HAP-1 (cell line): ENCODE measurements around the gene MAP7.

ENCODE experiments used
- DNase-seq, 2 experiments: peaks; one replicate each; pipeline ENCODE4 v3.0.0-alpha.2; 2016 to 2020; ENCODE audit warnings: low spot score in 2 of 2
- H3K27me3 ChIP-seq: fragments of 250-450 bp; sonication (Bioruptor Pico); 2 replicates; pipeline ENCODE4 v1.5.1; 2020; ENCODE audit warnings: low read depth, mild to moderate bottlenecking, moderate library complexity
- H3K36me3 ChIP-seq: fragments of 250-450 bp; sonication (Bioruptor Pico); replicated peaks from 2 replicates; pipeline ENCODE4 v1.5.1; 2020; ENCODE audit warnings: mild to moderate bottlenecking
- H3K4me1 ChIP-seq: fragments of 250-450 bp; sonication (Bioruptor Pico); 2 replicates; pipeline ENCODE4 v1.5.1; 2020; ENCODE audit warnings: mild to moderate bottlenecking
- H3K4me3 ChIP-seq: fragments of 250-450 bp; sonication (Bioruptor Pico); 2 replicates; pipeline ENCODE4 v1.5.1; 2020; ENCODE audit warnings: mild to moderate bottlenecking, moderate library complexity
- H3K9me3 ChIP-seq: fragments of 250-450 bp; sonication (Bioruptor Pico); 2 replicates; pipeline ENCODE4 v1.5.1; 2020; ENCODE audit warnings: mild to moderate bottlenecking, moderate library complexity
- in situ Hi-C: fragments of 300-500 bp; cut with MboI; formaldehyde crosslinking; loops from 3 replicates; pipeline ENCODE4 v1.14.3; 2020; ENCODE audit warnings: low sequenced_read_pairs, inconsistent platforms, mixed read lengths

Gene MAP7

GRCh38 chr6:136521427-136521826, 28.8 kb downstream of the MAP7 start:
- no peaks in the 10 kb centered on the region for H3K27me3 ChIP-seq
- no peaks in the 10 kb centered on the region for H3K9me3 ChIP-seq
- peaks cover 36% of the 10 kb centered on the region for H3K4me1 ChIP-seq
- H3K4me3 ChIP-seq, result no peak overlapping the region
- no peak for DNase-seq
- no peaks in the 10 kb centered on the region for H3K36me3 ChIP-seq
- in situ Hi-C loops, result no loop called here

GRCh38 chr6:136520517-136520916, 29.7 kb downstream of the MAP7 start:
- H3K27me3 ChIP-seq, result no peaks in the 10 kb centered on the region
- no peaks in the 10 kb centered on the region for H3K36me3 ChIP-seq
- DNase-seq, result no peak
- no peaks in the 10 kb centered on the region for H3K9me3 ChIP-seq
- no peak overlapping the region for H3K4me3 ChIP-seq
- peaks cover 29% of the 10 kb centered on the region for H3K4me1 ChIP-seq
- in situ Hi-C loops, result no loop called here

- Histone ChIP-seq H3K4me1 (peaks cover 26% of the 10 kb centered on the region), H3K9me3 (no peaks in the 10 kb centered on the region), H3K27me3 (no peaks in the 10 kb centered on the region), H3K36me3 (no peaks in the 10 kb centered on the region), H3K4me3 (no peak overlapping the region)
- DNase-seq, result no peak
- in situ Hi-C loops, result no loop called here
These were observed 32.6 kb downstream of the MAP7 start for GRCh38 chr6:136517582-136517981.

GRCh38 chr6:136517002-136517401, 33.2 kb downstream of the MAP7 start:
- Histone ChIP-seq H3K4me3 (no peak overlapping the region), H3K4me1 (peaks cover 26% of the 10 kb centered on the region), H3K9me3 (no peaks in the 10 kb centered on the region), H3K36me3 (no peaks in the 10 kb centered on the region), H3K27me3 (no peaks in the 10 kb centered on the region)
- in situ Hi-C loops, result no loop called here
- no peak for DNase-seq

GRCh38 chr6:136514591-136514990, 35.6 kb downstream of the MAP7 start:
- Histone ChIP-seq H3K9me3 (no peaks in the 10 kb centered on the region), H3K4me3 (no peak overlapping the region), H3K36me3 (no peaks in the 10 kb centered on the region), H3K4me1 (peaks cover 20% of the 10 kb centered on the region), H3K27me3 (no peaks in the 10 kb centered on the region)
- in situ Hi-C loops, result no loop called here
- peak; percentile 17 to 23 for DNase-seq

GRCh38 chr6:136511926-136512325, 38.3 kb downstream of the MAP7 start:
- Histone ChIP-seq H3K4me3 (no peak overlapping the region), H3K36me3 (no peaks in the 10 kb centered on the region), H3K4me1 (peaks cover 10% of the 10 kb centered on the region), H3K9me3 (no peaks in the 10 kb centered on the region), H3K27me3 (no peaks in the 10 kb centered on the region)
- no peak for DNase-seq
- in situ Hi-C loops, result no loop called here

- Histone ChIP-seq H3K27me3 (no peaks in the 10 kb centered on the region), H3K4me3 (no peak overlapping the region), H3K36me3 (no peaks in the 10 kb centered on the region), H3K4me1 (peaks cover 15% of the 10 kb centered on the region), H3K9me3 (no peaks in the 10 kb centered on the region)
- in situ Hi-C loops, result no loop called here
- no peak for DNase-seq
These were observed 38.8 kb downstream of the MAP7 start for GRCh38 chr6:136511397-136511796.

- no peak for DNase-seq
- in situ Hi-C loops, result no loop called here
- no peaks in the 10 kb centered on the region for H3K36me3 ChIP-seq
- H3K4me3 ChIP-seq, result no peak overlapping the region
- no peaks in the 10 kb centered on the region for H3K9me3 ChIP-seq
- no peaks in the 10 kb centered on the region for H3K27me3 ChIP-seq
- H3K4me1 ChIP-seq, result peaks cover 21% of the 10 kb centered on the region
These were observed 39.4 kb downstream of the MAP7 start for GRCh38 chr6:136510782-136511181.

GRCh38 chr6:136510299-136510698, 39.9 kb downstream of the MAP7 start:
- in situ Hi-C loops, result no loop called here
- Histone ChIP-seq H3K4me1 (peaks cover 24% of the 10 kb centered on the region), H3K27me3 (no peaks in the 10 kb centered on the region), H3K4me3 (no peak overlapping the region), H3K36me3 (no peaks in the 10 kb centered on the region), H3K9me3 (no peaks in the 10 kb centered on the region)
- DNase-seq, result no peak

GRCh38 chr6:136508725-136509392, 41.4 kb downstream of the MAP7 start:
- no peaks in the 10 kb centered on the region for H3K36me3 ChIP-seq
- no peaks in the 10 kb centered on the region for H3K27me3 ChIP-seq
- H3K4me1 ChIP-seq, result peaks cover 26% of the 10 kb centered on the region
- H3K4me3 ChIP-seq, result no peak overlapping the region
- H3K9me3 ChIP-seq, result no peaks in the 10 kb centered on the region
- in situ Hi-C loops, result no loop called here
- no peak for DNase-seq

- peak in 1 of 2 experiments; percentile 57 for DNase-seq
- Histone ChIP-seq H3K4me1 (peaks cover 45% of the 10 kb centered on the region), H3K9me3 (no peaks in the 10 kb centered on the region), H3K4me3 (no peak overlapping the region), H3K27me3 (no peaks in the 10 kb centered on the region), H3K36me3 (no peaks in the 10 kb centered on the region)
- in situ Hi-C loops, result no loop called here
These were observed 44.0 kb downstream of the MAP7 start for GRCh38 chr6:136506124-136506799.

- H3K4me1 ChIP-seq, result peaks cover 56% of the 10 kb centered on the region
- DNase-seq, result peak; percentile 76 to 88
- 0 out of 2 replicates have a peak overlapping the region, but pooled peaks have one; percentile 1 for H3K4me3 ChIP-seq
- in situ Hi-C loops, result no loop called here
- no peaks in the 10 kb centered on the region for H3K36me3 ChIP-seq
- H3K9me3 ChIP-seq, result no peaks in the 10 kb centered on the region
- no peaks in the 10 kb centered on the region for H3K27me3 ChIP-seq
These were observed 46.8 kb downstream of the MAP7 start for GRCh38 chr6:136503303-136504029.

- H3K4me1 ChIP-seq, result peaks cover 56% of the 10 kb centered on the region
These were observed 47.4 kb downstream of the MAP7 start for GRCh38 chr6:136502786-136503185.

GRCh38 chr6:136501514-136501913, 48.7 kb downstream of the MAP7 start:
- H3K4me3 ChIP-seq, result no peak overlapping the region
- H3K9me3 ChIP-seq, result no peaks in the 10 kb centered on the region
- DNase-seq, result no peak
- peaks cover 52% of the 10 kb centered on the region for H3K4me1 ChIP-seq
- in situ Hi-C loops, result no loop called here
- no peaks in the 10 kb centered on the region for H3K27me3 ChIP-seq
- no peaks in the 10 kb centered on the region for H3K36me3 ChIP-seq

More at GRCh38 chr6:136502786-136503185, 47.4 kb downstream of the MAP7 start:
- no peaks in the 10 kb centered on the region for H3K9me3 ChIP-seq
- H3K4me3 ChIP-seq, result no peak overlapping the region
- in situ Hi-C loops, result no loop called here
- no peaks in the 10 kb centered on the region for H3K36me3 ChIP-seq
- peak; percentile 67 to 98 for DNase-seq
- H3K27me3 ChIP-seq, result no peaks in the 10 kb centered on the region
